SK-N-SH treated with all-trans-retinoic acid at 6 μM for 48 hours (cell line): ENCODE results near the gene YIF1A.

Experiments
- ATAC-seq: fragments of 200-7000 bp; cut with Tn5 transposase; 3 replicates; pipeline ENCODE4 v1.9.1; 2020; ENCODE audit warnings: mild to moderate bottlenecking, moderate library complexity
- ARNTL ChIP-seq: fragments of 450-650 bp; formaldehyde crosslinking; IDR thresholded peaks from 2 replicates; pipeline ENCODE4 v1.5.0; 2020; ENCODE audit warnings: low read depth, mild to moderate bottlenecking, moderate library complexity, borderline replicate concordance
- BACH2 ChIP-seq: fragments of 250-450 bp; sonication (Bioruptor Pico); IDR thresholded peaks from 2 replicates; pipeline ENCODE4 v1.9.0; 2021; ENCODE audit warnings: mild to moderate bottlenecking, borderline replicate concordance
- CSRNP3 ChIP-seq: fragments of 250-450 bp; sonication (Bioruptor Pico); IDR thresholded peaks from 2 replicates; pipeline ENCODE4 v1.5.1; 2021; ENCODE audit warnings: mild to moderate bottlenecking, moderate library complexity
- ESRRG ChIP-seq: fragments of 250-450 bp; sonication (Bioruptor Pico); IDR thresholded peaks from 2 replicates; pipeline ENCODE4 v1.6.1; 2021; ENCODE audit warnings: mild to moderate bottlenecking
- GLIS3 ChIP-seq: fragments of 250-450 bp; sonication (Bioruptor Pico); IDR thresholded peaks from 2 replicates; pipeline ENCODE4 v1.5.0; 2020; ENCODE audit warnings: mild to moderate bottlenecking, moderate library complexity
- ISL1 ChIP-seq: fragments of 250-450 bp; sonication (Bioruptor Pico); IDR thresholded peaks from 2 replicates; pipeline ENCODE4 v2.1.2; 2022; ENCODE audit warnings: mild to moderate bottlenecking, moderate library complexity
- POU6F1 ChIP-seq: fragments of 250-450 bp; sonication (Bioruptor Pico); IDR thresholded peaks from 2 replicates; pipeline ENCODE4 v1.8.0; 2021; ENCODE audit warnings: low read depth, mild to moderate bottlenecking, moderate library complexity, borderline replicate concordance
- PPARA ChIP-seq: fragments of 250-450 bp; sonication (Bioruptor Pico); IDR thresholded peaks from 2 replicates; pipeline ENCODE4 v1.5.0; 2020; ENCODE audit warnings: mild to moderate bottlenecking, borderline replicate concordance
- SNAI2 ChIP-seq: fragments of 250-450 bp; sonication (Bioruptor Pico); IDR thresholded peaks from 2 replicates; pipeline ENCODE4 v1.5.0; 2020; ENCODE audit warnings: mild to moderate bottlenecking, moderate library complexity
- TCF4 ChIP-seq: fragments of 250-450 bp; sonication (Bioruptor Pico); IDR thresholded peaks from 2 replicates; pipeline ENCODE4 v1.8.0; 2021; ENCODE audit warnings: mild to moderate bottlenecking, moderate library complexity, borderline replicate concordance
- TOX ChIP-seq: fragments of 250-450 bp; sonication (Bioruptor Pico); IDR thresholded peaks from 2 replicates; pipeline ENCODE4 v1.8.0; 2021; ENCODE audit warnings: mild to moderate bottlenecking, moderate library complexity, borderline replicate concordance
- ZC3H10 ChIP-seq: fragments of 250-450 bp; sonication (Bioruptor Pico); IDR thresholded peaks from 2 replicates; pipeline ENCODE4 v1.5.1; 2021; ENCODE audit warnings: mild to moderate bottlenecking, moderate library complexity
- ZFP3 ChIP-seq: fragments of 250-450 bp; sonication (Bioruptor Pico); IDR thresholded peaks from 2 replicates; pipeline ENCODE4 v1.5.0; 2020; ENCODE audit warnings: mild to moderate bottlenecking, moderate library complexity
- ZFP30 ChIP-seq: fragments of 450-650 bp; formaldehyde crosslinking; IDR thresholded peaks from 2 replicates; pipeline ENCODE4 v1.5.0; 2022; ENCODE audit warnings: mild to moderate bottlenecking, moderate library complexity
- ZNF565 ChIP-seq: fragments of 450-650 bp; formaldehyde crosslinking; conservative IDR thresholded peaks from 2 replicates; pipeline ENCODE4 v1.5.0; 2020; ENCODE audit warnings: low read depth, mild to moderate bottlenecking, moderate library complexity
- ZNF70 ChIP-seq: fragments of 450-650 bp; formaldehyde crosslinking; IDR thresholded peaks from 2 replicates; pipeline ENCODE4 v1.5.0; 2020; ENCODE audit warnings: mild to moderate bottlenecking, moderate library complexity
- ZNF8 ChIP-seq: fragments of 450-650 bp; formaldehyde crosslinking; IDR thresholded peaks from 2 replicates; pipeline ENCODE4 v1.5.0; 2020; ENCODE audit warnings: mild to moderate bottlenecking, moderate library complexity
- TF ChIP-seq, protein P1 (sequence below): fragments of 250-450 bp; sonication (Bioruptor Pico); IDR thresholded peaks from 2 replicates; pipeline ENCODE4 v1.8.0; 2020; ENCODE audit warnings: mild to moderate bottlenecking, moderate library complexity, borderline replicate concordance
- TF ChIP-seq, protein P2 (sequence below): fragments of 250-450 bp; sonication (Bioruptor Pico); IDR thresholded peaks from 2 replicates; pipeline ENCODE4 v1.5.1; 2020; ENCODE audit warnings: low read depth, mild to moderate bottlenecking, moderate library complexity

The YIF1A gene

DNA sequence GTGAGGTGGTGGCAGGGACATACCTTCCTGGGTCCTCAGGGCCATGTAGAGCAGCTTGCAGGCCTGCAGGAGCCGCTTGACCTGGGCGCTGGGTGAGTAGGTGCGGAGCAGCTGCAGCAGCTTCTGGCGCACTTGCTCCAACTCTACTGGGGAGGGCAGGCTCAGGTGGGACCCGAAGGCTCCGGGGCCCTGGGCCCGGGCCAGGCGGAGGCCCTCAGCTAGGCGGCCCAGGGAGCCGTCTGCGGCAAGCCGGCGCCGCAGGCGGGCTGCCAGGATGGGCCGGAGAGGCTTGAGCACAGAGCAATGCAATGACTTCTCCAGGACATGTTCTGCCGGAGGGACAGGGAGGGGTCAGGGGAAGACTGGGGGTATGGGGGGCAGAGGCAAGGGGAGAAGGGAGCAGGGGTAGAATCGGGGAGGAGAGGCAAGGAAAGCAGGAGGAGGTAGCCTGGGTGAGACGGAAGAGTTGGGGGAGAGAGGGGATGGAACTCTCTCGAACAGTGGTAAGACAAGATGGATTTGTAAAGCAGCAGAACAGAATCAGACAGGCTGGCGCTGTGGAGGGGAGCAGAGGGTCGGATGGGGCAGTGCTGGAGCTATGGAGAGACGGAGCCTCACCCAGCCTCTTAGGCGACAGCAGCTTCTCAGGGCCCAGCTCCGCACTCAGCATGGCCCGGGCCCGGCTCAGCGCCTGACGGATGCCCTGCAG, 45.1 kb upstream of the YIF1A start:
- no peak for ATAC-seq
- no peak for TF ChIP-seq ZNF565 (CRISPR knock-in tag)
- TF ChIP-seq SNAI2 (CRISPR knock-in tag) = no peak
- TF ChIP-seq, protein P1, sequence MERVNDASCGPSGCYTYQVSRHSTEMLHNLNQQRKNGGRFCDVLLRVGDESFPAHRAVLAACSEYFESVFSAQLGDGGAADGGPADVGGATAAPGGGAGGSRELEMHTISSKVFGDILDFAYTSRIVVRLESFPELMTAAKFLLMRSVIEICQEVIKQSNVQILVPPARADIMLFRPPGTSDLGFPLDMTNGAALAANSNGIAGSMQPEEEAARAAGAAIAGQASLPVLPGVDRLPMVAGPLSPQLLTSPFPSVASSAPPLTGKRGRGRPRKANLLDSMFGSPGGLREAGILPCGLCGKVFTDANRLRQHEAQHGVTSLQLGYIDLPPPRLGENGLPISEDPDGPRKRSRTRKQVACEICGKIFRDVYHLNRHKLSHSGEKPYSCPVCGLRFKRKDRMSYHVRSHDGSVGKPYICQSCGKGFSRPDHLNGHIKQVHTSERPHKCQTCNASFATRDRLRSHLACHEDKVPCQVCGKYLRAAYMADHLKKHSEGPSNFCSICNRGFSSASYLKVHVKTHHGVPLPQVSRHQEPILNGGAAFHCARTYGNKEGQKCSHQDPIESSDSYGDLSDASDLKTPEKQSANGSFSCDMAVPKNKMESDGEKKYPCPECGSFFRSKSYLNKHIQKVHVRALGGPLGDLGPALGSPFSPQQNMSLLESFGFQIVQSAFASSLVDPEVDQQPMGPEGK (CRISPR knock-in tag) = no peak
- no peak for TF ChIP-seq BACH2 (CRISPR knock-in tag)
- no peak for TF ChIP-seq ZFP3
- no peak for TF ChIP-seq GLIS3
- no peak for TF ChIP-seq PPARA (CRISPR knock-in tag)
- no peak for TF ChIP-seq ISL1 (CRISPR knock-in tag)
- no peak for TF ChIP-seq TCF4 (CRISPR knock-in tag)
- TF ChIP-seq ESRRG (CRISPR knock-in tag) = no peak
- no peak for TF ChIP-seq CSRNP3 (CRISPR knock-in tag)
- no peak for TF ChIP-seq TOX (CRISPR knock-in tag)

- no peak for TF ChIP-seq ZC3H10 (CRISPR knock-in tag)
- ATAC-seq = no peak
Measured at GRCh38 chr11:66333220-66333877, 44.4 kb upstream of the YIF1A start.

- TF ChIP-seq ZNF70 = no peak
- TF ChIP-seq, protein P1 (CRISPR knock-in tag) = no peak
- TF ChIP-seq ESRRG (CRISPR knock-in tag) = no peak
- TF ChIP-seq GLIS3 = no peak
- no peak for TF ChIP-seq ZFP30 (CRISPR knock-in tag)
- TF ChIP-seq CSRNP3 (CRISPR knock-in tag) = no peak
- ATAC-seq = no peak
Measured at GRCh38 chr11:66332371-66333219, 43.7 kb upstream of the YIF1A start.

DNA sequence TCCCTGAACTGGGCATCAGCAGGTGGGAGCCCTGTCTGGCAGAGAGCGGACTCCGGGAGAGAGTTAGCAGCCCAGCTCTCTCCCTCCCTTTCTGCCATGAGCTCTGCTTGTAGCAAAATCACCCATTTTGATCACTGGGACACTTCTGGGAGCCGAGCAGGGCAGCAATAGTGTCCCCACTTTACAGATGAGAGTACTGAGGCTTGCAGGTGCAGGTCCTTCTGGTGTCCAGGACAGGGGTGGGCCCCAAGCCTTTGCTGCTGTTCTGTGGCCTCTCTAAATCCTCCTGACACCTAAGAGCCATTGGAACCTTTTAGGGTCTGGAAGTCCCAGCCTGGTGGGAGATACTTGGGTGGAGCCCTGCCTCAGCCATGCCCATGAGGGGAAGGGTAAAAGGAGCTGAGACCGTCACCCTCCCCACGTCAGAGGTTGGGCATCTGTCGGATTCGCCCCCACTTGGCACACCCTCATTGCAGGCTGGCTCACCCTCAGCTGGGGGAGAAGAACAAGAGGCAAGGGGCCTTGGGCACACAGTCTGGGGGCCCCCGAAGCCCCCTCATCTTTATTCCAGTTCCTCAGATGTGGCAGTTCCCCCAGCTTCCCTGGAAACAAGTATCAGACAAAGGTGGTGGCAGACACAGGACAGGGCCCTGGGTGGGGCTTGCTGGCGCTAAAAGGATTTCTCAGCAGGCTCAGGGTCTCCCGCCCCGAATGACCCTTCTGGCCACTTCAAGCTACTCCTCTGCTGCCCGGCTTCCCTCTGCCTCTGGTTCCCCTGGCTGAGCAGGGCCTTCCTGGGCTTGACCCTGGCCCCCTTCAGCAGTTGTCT, 42.8 kb upstream of the YIF1A start:
- no peak for TF ChIP-seq ZFP3
- TF ChIP-seq TOX (CRISPR knock-in tag) = no peak
- TF ChIP-seq, protein P2, sequence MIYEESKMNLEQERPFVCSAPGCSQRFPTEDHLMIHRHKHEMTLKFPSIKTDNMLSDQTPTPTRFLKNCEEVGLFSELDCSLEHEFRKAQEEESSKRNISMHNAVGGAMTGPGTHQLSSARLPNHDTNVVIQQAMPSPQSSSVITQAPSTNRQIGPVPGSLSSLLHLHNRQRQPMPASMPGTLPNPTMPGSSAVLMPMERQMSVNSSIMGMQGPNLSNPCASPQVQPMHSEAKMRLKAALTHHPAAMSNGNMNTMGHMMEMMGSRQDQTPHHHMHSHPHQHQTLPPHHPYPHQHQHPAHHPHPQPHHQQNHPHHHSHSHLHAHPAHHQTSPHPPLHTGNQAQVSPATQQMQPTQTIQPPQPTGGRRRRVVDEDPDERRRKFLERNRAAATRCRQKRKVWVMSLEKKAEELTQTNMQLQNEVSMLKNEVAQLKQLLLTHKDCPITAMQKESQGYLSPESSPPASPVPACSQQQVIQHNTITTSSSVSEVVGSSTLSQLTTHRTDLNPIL (CRISPR knock-in tag) = no peak
- no peak for TF ChIP-seq SNAI2 (CRISPR knock-in tag)
- no peak for TF ChIP-seq BACH2 (CRISPR knock-in tag)
- TF ChIP-seq CSRNP3 (CRISPR knock-in tag) = no peak
- TF ChIP-seq ZNF565 (CRISPR knock-in tag) = no peak
- TF ChIP-seq ZNF8 = no peak
- no peak for TF ChIP-seq PPARA (CRISPR knock-in tag)
- TF ChIP-seq TCF4 (CRISPR knock-in tag) = no peak
- TF ChIP-seq POU6F1 = no peak
- no peak for TF ChIP-seq ARNTL
- no peak for TF ChIP-seq ZFP30 (CRISPR knock-in tag)
- TF ChIP-seq GLIS3 = no peak
- no peak for ATAC-seq
